ENCODE data around the gene RIPK3. TPM values are rescaled to one million over a fixed set of nuclear protein-coding genes. Genes with fewer than 3 reads are reported as not detected.

Gene RIPK3
- total RNA-seq, 4 donors from 2014 or later, result 6.8 to 13.7 (median 11.1) TPM

DNA sequence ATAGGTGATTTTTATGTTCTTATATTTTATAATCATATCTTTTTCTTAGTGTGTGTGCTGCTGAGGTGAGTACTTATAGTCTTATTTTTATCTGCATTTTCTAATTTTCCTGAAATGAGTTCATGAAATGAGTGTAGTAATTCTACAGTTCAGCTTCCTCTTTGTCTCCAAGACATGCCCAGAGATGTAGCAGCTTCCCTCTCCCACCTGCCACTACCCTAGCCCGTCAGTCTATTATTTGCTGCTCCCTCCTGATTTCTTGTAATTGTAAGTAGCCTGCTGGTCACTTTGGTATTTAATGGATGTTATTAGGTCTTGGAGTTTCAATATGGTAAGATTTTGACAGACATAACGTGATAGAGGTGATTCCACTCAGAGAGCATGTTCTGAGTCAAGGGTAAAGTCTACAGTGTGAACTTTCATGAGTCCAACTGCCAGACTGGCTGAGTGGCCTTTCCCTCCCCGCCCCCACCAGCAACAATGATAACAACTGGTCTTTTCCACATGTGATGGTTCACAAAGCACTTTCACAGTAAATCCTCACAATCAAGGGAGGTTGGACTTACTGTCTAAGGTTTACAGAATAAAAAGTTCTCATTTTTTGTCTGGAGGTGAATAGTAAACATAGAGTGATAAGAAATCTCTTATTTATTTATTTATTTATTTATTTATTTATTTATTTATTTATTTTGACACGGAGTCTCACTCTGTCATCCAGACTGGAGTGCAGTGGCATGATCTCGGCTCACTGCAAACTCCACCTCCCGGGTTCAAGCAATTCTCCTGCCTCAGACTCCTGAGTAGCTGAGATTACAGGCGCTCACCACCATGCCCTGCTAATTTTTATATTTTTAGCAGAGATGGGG, 4.2 kb upstream of the RIPK3 start:
- H3K4me3 ChIP-seq, result no peak overlapping the region
- peaks cover 14% of the 10 kb centered on the region for H3K4me1 ChIP-seq
- 86% methylated on average over 7 of the region's 7 CpGs for WGBS
- no peaks in the 10 kb centered on the region for H3K9me3 ChIP-seq
- no peaks in the 10 kb centered on the region for H3K36me3 ChIP-seq
- no peak for TF ChIP-seq CTCF (IDR thresholded peaks at IDR 0.05)
- DNase-seq (ENCODE audit: low spot score in 2 of 2), result no peak
- H3K27me3 ChIP-seq, result no peaks in the 10 kb centered on the region
- H3K27ac ChIP-seq, result no peak overlapping the region

- no peak for TF ChIP-seq POLR2AphosphoS5 (IDR thresholded peaks at IDR 0.05)
- H3K36me3 ChIP-seq, result peaks cover 2% of the 10 kb centered on the region
- peaks cover 26% of the 10 kb centered on the region for H3K4me1 ChIP-seq
- no peak overlapping the region for H3K27ac ChIP-seq
- H3K27me3 ChIP-seq, result no peaks in the 10 kb centered on the region
- H3K9me3 ChIP-seq, result no peaks in the 10 kb centered on the region
- 82% methylated on average over 4 of the region's 4 CpGs for WGBS
- H3K4me3 ChIP-seq, result no peak overlapping the region
- no peak for DNase-seq (ENCODE audit: low spot score in 2 of 2)
Measured at GRCh38 chr14:24342889-24343288, 3.1 kb upstream of the RIPK3 start.

DNA sequence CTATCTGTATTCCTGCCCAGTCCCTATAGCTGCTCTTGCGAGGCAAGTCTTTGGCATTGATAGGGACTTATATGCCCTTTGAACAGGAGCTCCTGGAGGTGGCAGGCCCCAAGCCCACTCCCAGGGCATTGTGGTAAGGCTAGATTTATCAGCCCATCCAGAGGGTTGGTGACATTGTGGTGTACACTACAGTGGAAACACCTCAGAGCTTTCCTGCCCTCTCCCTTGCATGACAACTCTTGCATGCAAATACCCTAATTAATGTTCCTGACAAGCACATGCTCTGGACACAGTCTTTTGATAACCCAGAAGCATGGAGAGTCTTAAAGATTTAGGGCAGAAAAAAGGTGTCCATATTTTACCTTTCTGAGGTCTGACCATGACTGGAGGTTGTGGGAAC, 815 bp upstream of the RIPK3 start:
- Histone ChIP-seq H3K4me3 (no peak overlapping the region), H3K9me3 (no peaks in the 10 kb centered on the region), H3K4me1 (peaks cover 30% of the 10 kb centered on the region), H3K27ac (no peak overlapping the region), H3K27me3 (no peaks in the 10 kb centered on the region), H3K36me3 (peaks cover 20% of the 10 kb centered on the region)
- 80% methylated on average over 1 of the region's 1 CpG for WGBS
- TF ChIP-seq CTCF (IDR thresholded peaks at IDR 0.05) (no peak), POLR2A (IDR thresholded peaks at IDR 0.05) (no peak), EP300 (IDR thresholded peaks at IDR 0.05) (no peak), POLR2AphosphoS5 (IDR thresholded peaks at IDR 0.05) (no peak)
- DNase-seq (ENCODE audit: low spot score in 2 of 2), result peak in 1 of 2 donors; percentile 47

GRCh38 chr14:24338843-24339242, 948 bp downstream of the RIPK3 start:
- Histone ChIP-seq H3K4me1 (peaks cover 47% of the 10 kb centered on the region), H3K36me3 (peaks cover 20% of the 10 kb centered on the region), H3K27ac (no peak overlapping the region), H3K4me3 (peak overlapping the region; percentile 71), H3K9me3 (no peaks in the 10 kb centered on the region), H3K27me3 (peaks cover 9% of the 10 kb centered on the region)
- no peak for TF ChIP-seq CTCF (IDR thresholded peaks at IDR 0.05)
- TF ChIP-seq POLR2A (IDR thresholded peaks at IDR 0.05), result no peak
- TF ChIP-seq EP300 (IDR thresholded peaks at IDR 0.05), result no peak
- TF ChIP-seq POLR2AphosphoS5 (IDR thresholded peaks at IDR 0.05), result no peak
- peak in 1 of 2 donors; percentile 60 for DNase-seq (ENCODE audit: low spot score in 2 of 2)
- WGBS, result 80% methylated on average over 3 of the region's 14 CpGs

DNA sequence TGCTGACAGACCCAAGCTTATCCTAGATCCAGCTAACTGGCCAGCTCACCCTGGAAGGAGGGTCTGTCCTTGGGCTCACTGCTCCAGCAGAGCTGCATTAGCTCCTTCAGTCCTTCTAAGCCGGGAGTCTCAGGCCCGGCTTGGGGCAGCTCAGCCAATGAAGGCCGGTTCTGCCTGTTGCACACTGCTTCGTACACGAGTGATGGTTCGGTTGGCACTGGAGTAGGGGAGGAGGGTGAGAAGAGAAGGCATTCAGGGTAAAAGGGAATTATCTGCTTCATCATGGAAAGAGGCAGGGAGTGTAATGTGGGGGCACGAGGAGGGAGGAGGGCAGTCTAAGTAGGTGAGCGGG, 2.0 kb downstream of the RIPK3 start:
- no peak overlapping the region for H3K4me3 ChIP-seq
- H3K9me3 ChIP-seq, result no peaks in the 10 kb centered on the region
- H3K27me3 ChIP-seq, result peaks cover 9% of the 10 kb centered on the region
- WGBS, result 83% methylated on average over 8 of the region's 8 CpGs
- peaks cover 58% of the 10 kb centered on the region for H3K4me1 ChIP-seq
- TF ChIP-seq POLR2A (IDR thresholded peaks at IDR 0.05) (no peak), CTCF (IDR thresholded peaks at IDR 0.05) (no peak), POLR2AphosphoS5 (IDR thresholded peaks at IDR 0.05) (no peak), EP300 (IDR thresholded peaks at IDR 0.05) (no peak)
- H3K27ac ChIP-seq, result no peak overlapping the region
- peak in 1 of 2 donors; percentile 39 for DNase-seq (ENCODE audit: low spot score in 2 of 2)
- H3K36me3 ChIP-seq, result peaks cover 20% of the 10 kb centered on the region
